Adrenal gland (tissue), 12 donors: ENCODE results near the gene VSTM2A. TPM values are rescaled to one million over a fixed set of nuclear protein-coding genes. Genes with fewer than 3 reads are reported as not detected.

Experiments
- DNase-seq, 7 donors: peaks; one replicate each; pipeline ENCODE4 v3.0.0-alpha.2; 2019 to 2020
- H3K27ac ChIP-seq, 5 donors: fragments of 200-600 bp; sonication (generic) in 4 of 5; 1 replicate in 3 of 5; 2 replicates in 2 of 5; pipeline versions ENCODE4 v1.5.1 to v1.8.0; 2016 to 2020; ENCODE audit warnings: mild to moderate bottlenecking in 1 of 5
- H3K27me3 ChIP-seq: fragments of 200-600 bp; 2 replicates; pipeline ENCODE4 v1.8.0; 2021
- H3K36me3 ChIP-seq, 2 donors: fragments of 200-600 bp; replicated peaks in 1 of 2; 1 replicate in 1 of 2; 2 replicates in 1 of 2; pipeline versions ENCODE4 v1.5.1 to v1.8.0; 2018 to 2022
- H3K4me1 ChIP-seq, 2 donors: fragments of 200-600 bp; replicated peaks in 1 of 2; 1 replicate in 1 of 2; 2 replicates in 1 of 2; pipeline versions ENCODE4 v1.5.1 to v1.8.0; 2018 to 2021
- H3K4me3 ChIP-seq, 4 donors: fragments of 200-600 bp; sonication (generic) in 3 of 4; one replicate each; pipeline ENCODE4 v1.5.1; 2016 to 2018
- H3K9me3 ChIP-seq, 3 donors: fragments of 200-600 bp; sonication (generic) in 1 of 3; replicated peaks in 1 of 3; 1 replicate in 2 of 3; 2 replicates in 1 of 3; pipeline versions ENCODE4 v1.5.1 to v1.8.0; 2016 to 2021
- POLR2A ChIP-seq, 2 donors: fragments of 450-650 bp; IDR thresholded peaks; one replicate each; pipeline ENCODE4 v1.6.1; 2017; ENCODE audit warnings: antibody characterized with exemption in 2 of 2, mild to moderate bottlenecking in 2 of 2, moderate library complexity in 1 of 2
- WGBS, 4 donors: extraction: QIAGEN DNeasy Blood & Tissue Kit in 2 of 4; methylation state at CpG; one replicate each; pipeline versions ENCODE4 v1.1.5 to v1.1.7; 2013 to 2017; 5-methylcytosine and 5-hydroxymethylcytosine counted together
- intact Hi-C, 2 donors: fragments of 100-400 bp; cut with DNase I; formaldehyde crosslinking; loops; one replicate each; pipeline versions ENCODE4 v1.14.1 to v1.15.0; 2022 to 2023
- polyA plus RNA-seq, 3 donors: library from polyadenylated mRNA; stranded (reverse); fragments of 200-250 nt in 2 of 3; fragments of 350-450 nt in 1 of 3; fragmentation: Illumina TruSeq in 1 of 3; extraction: RNeasy Lipid Tissue Mini Kit (QIAGEN cat#74804) in 1 of 3; gene quantifications; one replicate each; pipeline ENCODE4 v1.2.3, GENCODE V29; 2013 to 2014
- small RNA-seq, 2 donors: library from RNA; depleted of rRNA; stranded (forward); fragments of <200 nt; gene quantifications; one replicate each; pipeline ENCODE3, GENCODE V24; 2016
- total RNA-seq, 9 donors: library from RNA; depleted of rRNA in 4 of 9; stranded (reverse); fragments of >200 nt in 4 of 9; fragments of 120-200 nt in 1 of 9; fragmentation: NEBNext Ultra II Directional in 1 of 9; extraction: Animal tissue kit (Norgen Biotek cat#: 25700) in 1 of 9; gene quantifications; one replicate each; pipeline versions ENCODE4 v1.1.0 to v1.2.4, GENCODE V29; 2013 to 2023
- TF ChIP-seq, protein P1 (sequence below), 6 experiments: fragments of 450-650 bp in 4 of 6; fragments of 200-600 bp in 2 of 6; sonication (generic) in 1 of 6; IDR thresholded peaks; 1 replicate in 5 of 6; 2 replicates in 1 of 6; pipeline versions ENCODE4 v1.5.1 to v1.8.0; 2016 to 2021; ENCODE audit warnings: antibody characterized with exemption in 6 of 6, mild to moderate bottlenecking in 2 of 6, moderate library complexity in 1 of 6
- donor health status: healthy with polysubstance abuse.
- donor health status: Bipolar disorder and iron deficiency.
- donor health status: DM: yes; HTN: yes; CAD: no.
- donor health status: DM: no; HTN: no; CAD: no.
- donor health status: DM: no; HTN: no; CAD: no.
- donor health status: DM: yes; HTN: yes; CAD: no.

The VSTM2A gene
- total and polyA plus RNA-seq, 12 donors: 0.52 to 16.7 (median 7.5) TPM; not detected in 3

DNA sequence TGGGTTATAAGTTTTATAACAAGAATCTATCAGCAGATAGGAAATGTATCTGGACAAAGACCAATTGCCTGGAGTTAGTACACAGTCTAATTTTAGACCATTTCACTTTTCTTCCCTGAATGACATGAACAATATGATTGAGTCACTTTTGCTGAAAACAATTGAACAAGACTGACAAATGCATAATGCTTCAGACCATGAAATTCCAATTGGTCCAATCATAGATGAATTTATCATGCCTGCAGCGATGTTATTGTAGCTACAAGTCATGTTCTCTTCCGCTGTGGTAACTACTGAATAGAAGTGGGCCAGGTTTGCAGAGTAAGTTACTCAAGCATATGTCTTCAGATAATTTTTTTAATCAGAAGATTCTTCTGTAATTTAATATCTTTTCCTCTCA lies 73.4 kb downstream of the VSTM2A start:
- intact Hi-C loops: no loop called here
- H3K4me3 ChIP-seq: no peak overlapping the region
- no peaks in the 10 kb centered on the region for H3K36me3 ChIP-seq
- WGBS, 4 donors: 83 to 89% (median 85%) methylated on average over 2 of the region's 2 CpGs
- no peak overlapping the region for H3K27ac ChIP-seq
- H3K4me1 ChIP-seq: no peaks in the 10 kb centered on the region
- no peaks in the 10 kb centered on the region for H3K27me3 ChIP-seq
- TF ChIP-seq, protein P1, sequence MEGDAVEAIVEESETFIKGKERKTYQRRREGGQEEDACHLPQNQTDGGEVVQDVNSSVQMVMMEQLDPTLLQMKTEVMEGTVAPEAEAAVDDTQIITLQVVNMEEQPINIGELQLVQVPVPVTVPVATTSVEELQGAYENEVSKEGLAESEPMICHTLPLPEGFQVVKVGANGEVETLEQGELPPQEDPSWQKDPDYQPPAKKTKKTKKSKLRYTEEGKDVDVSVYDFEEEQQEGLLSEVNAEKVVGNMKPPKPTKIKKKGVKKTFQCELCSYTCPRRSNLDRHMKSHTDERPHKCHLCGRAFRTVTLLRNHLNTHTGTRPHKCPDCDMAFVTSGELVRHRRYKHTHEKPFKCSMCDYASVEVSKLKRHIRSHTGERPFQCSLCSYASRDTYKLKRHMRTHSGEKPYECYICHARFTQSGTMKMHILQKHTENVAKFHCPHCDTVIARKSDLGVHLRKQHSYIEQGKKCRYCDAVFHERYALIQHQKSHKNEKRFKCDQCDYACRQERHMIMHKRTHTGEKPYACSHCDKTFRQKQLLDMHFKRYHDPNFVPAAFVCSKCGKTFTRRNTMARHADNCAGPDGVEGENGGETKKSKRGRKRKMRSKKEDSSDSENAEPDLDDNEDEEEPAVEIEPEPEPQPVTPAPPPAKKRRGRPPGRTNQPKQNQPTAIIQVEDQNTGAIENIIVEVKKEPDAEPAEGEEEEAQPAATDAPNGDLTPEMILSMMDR (IDR thresholded peaks at IDR 0.05): no peak
- TF ChIP-seq POLR2A (IDR thresholded peaks at IDR 0.05): no peak
- H3K9me3 ChIP-seq: no peaks in the 10 kb centered on the region
- DNase-seq: no peak

Small RNAs within 50 kb of the gene (small RNA-seq; reads per million reads assigned to genes)
- 0 reads per million in 2 donors for gene RNU6-1125P

Other genes starting within 250 kb of the VSTM2A start
- gene SEC61G, start 216.8 kb downstream of the VSTM2A start, total RNA-seq: 100 to 1,000 TPM in 7 of 9 donors, 10 to 100 TPM in 2; 87.9 to 311 (median 146) TPM
- 100 to 1,000 TPM; 153 to 331 (median 168) TPM for gene SEC61G, start 216.8 kb downstream of the VSTM2A start, polyA plus RNA-seq